ENCODE data around the gene FBXO31.

FBXO31 gene

GRCh38 chr16:87361916-87362619 is 21.5 kb downstream of the FBXO31 start:
- DNase-seq, result no peak

- DNase-seq, result no peak
Observed at GRCh38 chr16:87360862-87361610, 22.5 kb downstream of the FBXO31 start.

GRCh38 chr16:87359121-87359520 is 24.5 kb downstream of the FBXO31 start:
- DNase-seq, result no peak

GRCh38 chr16:87358696-87359095 is 24.9 kb downstream of the FBXO31 start:
- DNase-seq, result no peak

DNA sequence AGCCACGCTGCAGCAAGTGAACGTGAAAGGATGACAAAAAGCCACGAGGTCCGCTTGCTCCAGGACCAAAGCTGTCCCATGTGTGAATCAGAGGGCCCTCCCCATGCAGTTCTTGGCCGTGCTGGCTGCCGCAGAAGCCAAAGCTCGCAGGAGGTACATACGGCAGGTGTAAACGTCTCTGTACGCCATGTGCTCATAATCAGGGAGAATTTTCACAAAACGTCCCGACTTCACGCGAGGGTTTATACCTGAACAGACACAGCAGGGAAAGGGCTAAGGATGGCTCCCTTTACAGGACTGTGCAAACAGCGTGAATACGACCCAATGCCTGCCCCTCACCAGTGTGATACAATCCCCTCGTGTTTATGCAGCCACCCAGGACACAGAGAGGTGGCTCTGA is 25.3 kb downstream of the FBXO31 start:
- no peak for DNase-seq

- DNase-seq, result no peak
Observed at GRCh38 chr16:87356491-87356853, 27.1 kb downstream of the FBXO31 start.

- DNase-seq, result no peak
Observed at GRCh38 chr16:87353613-87354012, 30.0 kb downstream of the FBXO31 start.

- no peak for DNase-seq
Observed at GRCh38 chr16:87352818-87353217, 30.8 kb downstream of the FBXO31 start.

GRCh38 chr16:87351320-87351698 is 32.3 kb downstream of the FBXO31 start:
- DNase-seq, result no peak

DNA sequence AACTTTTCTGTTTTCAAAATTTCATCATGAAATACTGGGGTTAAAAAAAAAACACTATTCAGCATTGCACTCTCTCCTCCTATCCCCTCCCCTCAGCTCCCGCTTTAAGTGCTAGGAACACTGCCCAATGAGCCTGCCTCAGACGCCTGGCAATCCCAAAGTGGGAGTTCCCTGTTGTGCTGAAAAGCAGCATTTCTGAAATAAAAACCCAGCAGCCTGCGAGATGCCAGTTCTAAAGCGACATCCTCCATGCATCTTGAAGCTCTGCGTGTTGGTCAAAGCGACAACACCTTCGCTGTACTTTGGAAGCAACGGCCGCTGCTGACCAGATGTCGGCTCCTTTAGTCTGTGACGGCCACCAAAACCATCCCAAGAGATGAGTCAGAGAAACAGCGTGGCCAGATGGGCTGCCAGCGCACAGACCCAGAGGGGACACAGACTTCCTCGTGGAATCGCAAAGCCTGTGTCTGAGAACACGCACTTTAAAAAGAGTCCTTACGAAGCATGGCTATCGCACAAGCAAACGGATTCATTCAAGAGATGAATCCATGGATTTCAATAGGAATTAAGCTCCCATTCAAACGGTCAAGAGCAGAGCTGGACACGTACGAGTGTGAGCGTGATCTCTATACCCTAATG is 32.8 kb downstream of the FBXO31 start:
- DNase-seq, result no peak

GRCh38 chr16:87350031-87350430 is 33.5 kb downstream of the FBXO31 start:
- DNase-seq, result no peak

DNA sequence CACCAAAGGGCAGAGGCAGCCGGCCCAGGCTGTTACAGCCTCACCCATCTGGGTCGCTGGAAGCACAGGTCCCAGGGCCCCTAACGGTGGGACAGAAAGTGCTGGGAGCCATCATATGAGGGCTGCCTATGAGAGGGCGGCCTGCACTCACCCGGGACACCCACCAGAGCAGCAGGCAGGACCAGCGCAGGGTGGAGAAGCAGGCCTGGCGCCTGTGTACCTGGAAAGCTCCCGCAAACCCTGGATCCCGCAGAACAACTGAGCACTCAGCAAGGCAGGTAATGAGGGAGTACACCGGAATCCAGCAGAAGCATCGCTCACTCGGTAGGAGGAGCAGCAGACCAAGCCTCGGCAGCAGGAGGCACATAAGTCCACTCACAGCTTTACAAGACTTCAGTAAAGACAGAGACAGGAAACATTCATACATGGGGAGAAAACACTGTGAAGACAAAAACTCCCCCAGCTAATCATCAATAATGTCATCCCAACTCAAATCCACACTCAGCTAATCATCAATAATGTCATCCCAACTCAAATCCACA is 34.9 kb downstream of the FBXO31 start:
- no peak for DNase-seq

DNA sequence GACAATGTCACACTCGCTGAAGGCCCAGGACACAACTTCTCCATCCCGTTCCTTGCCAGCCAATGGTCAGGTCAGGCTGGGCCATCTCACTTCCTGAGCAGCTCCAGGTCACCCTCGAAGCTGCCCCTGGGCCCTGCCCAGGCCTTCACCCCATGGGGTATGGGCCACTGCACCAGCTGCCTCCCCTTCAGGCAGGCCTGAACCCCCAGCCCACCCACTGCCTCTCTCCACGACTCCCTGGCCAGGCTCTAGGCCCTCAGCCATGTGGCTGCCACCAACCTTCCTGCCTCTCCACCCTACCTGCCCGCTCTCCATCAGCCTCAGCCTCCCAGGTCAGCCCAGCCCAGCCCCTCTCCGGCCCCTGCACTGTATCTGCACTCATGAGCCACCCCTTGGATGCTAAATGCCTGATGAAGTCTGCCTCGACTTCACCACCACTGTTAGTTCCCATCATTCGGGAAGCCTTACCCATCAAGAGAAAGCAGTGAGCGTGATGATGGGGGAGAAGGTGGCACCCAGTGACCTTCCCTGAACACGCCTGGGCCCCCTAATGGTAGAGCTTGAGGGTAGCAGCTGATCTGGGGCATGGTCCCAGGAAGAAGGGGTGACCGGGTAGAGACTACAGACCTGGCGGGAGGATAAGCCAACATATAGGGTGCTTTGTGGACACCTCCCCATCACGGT is 35.5 kb downstream of the FBXO31 start:
- DNase-seq, result no peak

- no peak for DNase-seq
Observed at GRCh38 chr16:87346517-87347060, 37.0 kb downstream of the FBXO31 start.

GRCh38 chr16:87345726-87346424 is 37.7 kb downstream of the FBXO31 start:
- DNase-seq, result no peak

DNA sequence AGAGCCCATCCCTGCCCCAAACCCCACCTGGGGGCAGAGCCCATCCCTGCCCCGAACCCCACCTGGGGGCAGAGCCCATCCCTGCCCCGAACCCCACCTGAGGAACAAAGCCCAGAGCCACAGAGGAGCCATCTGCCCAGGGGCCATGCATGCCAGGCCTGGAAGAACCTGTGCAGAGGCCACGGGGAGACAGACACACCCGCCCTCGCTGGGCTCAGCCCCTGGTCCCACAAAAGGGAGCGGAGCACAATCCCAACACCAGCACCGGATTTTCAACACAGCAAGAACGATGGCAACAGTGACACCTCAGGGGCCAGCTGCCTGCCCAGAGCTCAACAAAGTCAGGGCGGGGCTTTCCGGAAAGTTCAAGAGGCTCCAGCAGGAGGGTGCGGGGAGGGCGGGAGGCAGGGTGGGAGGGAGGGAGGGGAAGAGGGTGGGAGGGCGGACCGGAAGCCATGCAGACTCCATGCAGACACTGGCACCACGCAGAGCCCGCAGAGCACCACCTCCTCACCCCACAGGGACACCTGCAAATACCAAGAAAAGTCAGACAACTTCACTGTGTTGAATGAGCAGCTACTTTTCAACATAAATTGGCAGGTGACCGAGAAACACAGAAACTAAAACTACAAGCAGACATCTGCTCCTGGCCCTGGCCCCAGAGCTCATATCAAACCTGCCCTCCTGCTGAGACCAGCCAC is 38.5 kb downstream of the FBXO31 start:
- peak; percentile 61 for DNase-seq

DNA sequence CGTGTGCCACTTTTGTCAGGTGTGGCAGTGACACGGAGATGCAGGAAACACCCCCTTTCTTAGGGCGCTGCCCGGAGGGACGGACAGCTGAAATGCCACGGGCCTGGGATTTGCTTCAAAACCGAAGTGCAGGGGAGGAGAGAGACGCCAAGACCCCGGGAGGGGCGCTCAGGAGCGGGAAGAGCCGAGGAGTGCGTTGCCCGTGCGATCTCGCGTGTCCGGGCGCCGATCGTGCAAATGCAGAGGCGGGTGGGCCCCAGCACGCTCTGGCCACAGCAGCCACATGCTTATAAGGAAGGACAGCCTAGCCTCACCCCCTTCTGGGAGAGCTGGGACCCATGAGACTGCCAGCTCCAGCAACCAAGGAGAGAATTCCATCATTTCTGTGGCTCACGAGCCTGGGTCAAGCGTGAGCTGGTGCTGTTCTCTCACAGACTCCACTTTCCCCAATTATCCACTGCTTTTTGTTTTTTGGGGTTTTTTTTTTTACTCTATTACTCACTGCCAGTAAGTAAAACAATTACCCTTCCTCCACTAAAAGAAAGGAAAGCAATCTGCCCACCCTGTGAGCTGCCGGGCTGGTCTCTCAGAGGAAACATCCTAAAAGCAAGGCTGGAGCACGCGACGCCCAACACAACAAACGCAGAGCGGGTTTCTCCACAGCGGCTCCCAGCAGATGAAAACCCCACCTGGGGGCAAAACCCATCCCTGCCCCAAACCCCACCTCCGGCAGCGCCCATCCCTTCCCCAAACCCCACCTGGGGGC is 39.2 kb downstream of the FBXO31 start:
- no peak for DNase-seq

DNA sequence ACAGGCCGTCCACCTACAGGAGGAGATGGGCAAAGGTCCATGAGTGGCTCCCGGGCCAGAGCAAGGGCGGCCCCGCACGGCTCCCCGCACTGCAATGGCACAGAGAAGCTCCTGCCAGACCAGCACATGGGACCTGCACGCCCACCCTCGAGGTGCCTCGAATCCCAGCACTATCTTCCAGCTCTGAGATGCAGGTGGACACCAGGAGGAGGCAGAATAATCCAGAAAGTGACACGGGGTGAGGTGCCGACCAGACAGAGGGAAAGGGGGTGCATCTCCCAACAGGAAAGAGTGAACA is 39.9 kb downstream of the FBXO31 start:
- no peak for DNase-seq

DNA sequence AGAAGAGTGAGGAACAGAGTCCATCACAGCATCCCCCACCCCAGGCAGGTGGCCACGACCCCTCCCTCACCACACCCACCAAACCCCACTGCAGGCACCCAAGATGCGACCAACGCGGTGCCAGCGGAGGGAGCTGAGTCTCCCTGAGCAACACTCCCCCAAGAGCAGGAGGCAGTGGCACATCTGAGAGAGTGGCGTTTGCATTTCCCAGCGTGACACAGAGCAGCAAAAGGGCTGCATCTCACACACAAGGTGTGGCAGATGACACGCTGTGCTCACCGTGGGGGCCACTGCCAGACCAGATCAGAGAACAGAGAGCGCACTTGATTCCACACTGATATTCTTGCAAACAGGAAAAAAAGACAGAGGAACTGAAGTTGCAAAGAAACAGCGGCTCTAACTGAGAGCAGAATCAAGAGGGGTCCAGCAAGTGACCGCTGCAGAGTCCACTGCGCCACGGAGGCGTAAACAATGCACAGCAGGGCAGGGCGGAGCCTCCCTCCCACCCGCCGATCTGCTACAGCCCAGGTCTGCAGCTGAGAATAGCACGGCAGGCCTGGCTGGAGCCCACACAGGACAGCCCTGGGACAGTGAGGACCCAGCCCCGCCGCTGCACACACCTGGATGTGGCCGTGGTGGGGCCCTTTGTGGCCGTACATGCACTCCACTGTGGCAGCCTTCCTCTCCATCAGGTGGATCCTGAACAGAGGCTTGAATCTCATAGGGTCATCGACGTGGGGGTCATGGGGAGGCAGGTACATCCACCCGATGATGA is 40.4 kb downstream of the FBXO31 start:
- no peak for DNase-seq

DNA sequence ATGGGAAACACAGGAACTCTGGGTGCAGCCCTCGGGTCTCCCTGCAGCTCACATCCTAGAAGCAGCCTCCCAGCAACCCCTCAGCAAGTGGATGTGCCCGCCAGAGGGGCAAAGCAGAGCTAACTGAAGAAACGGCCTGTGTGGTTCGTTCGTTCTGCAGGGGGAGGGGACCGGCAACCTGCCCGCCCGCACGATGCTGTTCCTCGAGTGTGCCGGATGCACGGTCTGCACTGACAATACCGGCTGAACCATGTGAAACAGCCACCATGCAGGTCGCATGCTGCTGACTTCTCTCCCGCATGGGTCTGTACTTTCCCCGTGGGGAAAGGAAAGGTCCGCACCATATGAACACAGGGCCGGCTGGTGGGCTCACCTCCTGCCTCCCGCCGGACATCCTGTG is 41.1 kb downstream of the FBXO31 start:
- no peak for DNase-seq

Data from central memory CD4-positive, alpha-beta T cell (primary cell).